Osteocyte (in vitro differentiated cells): ENCODE measurements around the gene STK26. TPM values are rescaled to one million over a fixed set of nuclear protein-coding genes. Genes with fewer than 3 reads are reported as not detected.

ENCODE experiments used
- DNase-seq: peaks from one replicate; pipeline ENCODE4 v3.0.0; 2021; ENCODE audit warnings: mixed read lengths; ENCODE audit not compliant: unreplicated experiment; ENCODE audit errors: extremely low spot score
- H3K27ac Mint-ChIP-seq: one replicate; pipeline ENCODE4 v1.8.0; 2021; ENCODE audit warnings: mild to moderate bottlenecking, mixed read lengths; ENCODE audit not compliant: unreplicated experiment
- H3K27me3 Mint-ChIP-seq: one replicate; pipeline ENCODE4 v1.8.0; 2021; ENCODE audit warnings: mixed read lengths; ENCODE audit not compliant: unreplicated experiment
- H3K36me3 Mint-ChIP-seq: one replicate; pipeline ENCODE4 v1.8.0; 2021; ENCODE audit warnings: mixed read lengths; ENCODE audit not compliant: unreplicated experiment
- H3K4me1 Mint-ChIP-seq: one replicate; pipeline ENCODE4 v1.8.0; 2021; ENCODE audit warnings: mixed read lengths; ENCODE audit not compliant: unreplicated experiment
- H3K4me3 Mint-ChIP-seq: one replicate; pipeline ENCODE4 v1.8.0; 2021; ENCODE audit warnings: mild to moderate bottlenecking, moderate library complexity, mixed read lengths; ENCODE audit not compliant: unreplicated experiment
- H3K9me3 Mint-ChIP-seq: one replicate; pipeline ENCODE4 v1.8.0; 2021; ENCODE audit warnings: mixed read lengths; ENCODE audit not compliant: unreplicated experiment
- CTCF ChIP-seq: fragments of 200-600 bp; sonication (generic); IDR thresholded peaks from 2 replicates; pipeline ENCODE4 v1.5.0; 2021; ENCODE audit warnings: antibody characterized with exemption, mild to moderate bottlenecking, moderate library complexity
- total RNA-seq: library from RNA; stranded (reverse); gene quantifications from 2 replicates; pipeline ENCODE4 v1.2.1, GENCODE V29; 2021

Gene STK26
- total RNA-seq, 1 donor from 2014 or later, result 14.2 TPM

- TF ChIP-seq CTCF, result no peak
- peak overlapping the region; percentile 89 for H3K4me3 Mint-ChIP-seq
- H3K27ac Mint-ChIP-seq, result peak overlapping the region; percentile 50
- no peaks in the 10 kb centered on the region for H3K9me3 Mint-ChIP-seq
- H3K36me3 Mint-ChIP-seq, result no peaks in the 10 kb centered on the region
- H3K4me1 Mint-ChIP-seq, result peaks cover 26% of the 10 kb centered on the region
- no peak for DNase-seq
- H3K27me3 Mint-ChIP-seq, result no peaks in the 10 kb centered on the region
These were observed 839 bp downstream of the STK26 start for GRCh38 chrX:132023896-132024386.

GRCh38 chrX:132025041-132025440 lies 1.9 kb downstream of the STK26 start:
- Mint-ChIP-seq H3K4me3 (peak overlapping the region; percentile 57), H3K27ac (no peak overlapping the region)

GRCh38 chrX:132030264-132030663 lies 7.2 kb downstream of the STK26 start:
- H3K4me1 Mint-ChIP-seq, result peaks cover 13% of the 10 kb centered on the region

More at GRCh38 chrX:132025041-132025440, 1.9 kb downstream of the STK26 start:
- no peaks in the 10 kb centered on the region for H3K9me3 Mint-ChIP-seq
- H3K27me3 Mint-ChIP-seq, result no peaks in the 10 kb centered on the region
- TF ChIP-seq CTCF, result no peak
- no peaks in the 10 kb centered on the region for H3K36me3 Mint-ChIP-seq
- peaks cover 26% of the 10 kb centered on the region for H3K4me1 Mint-ChIP-seq
- DNase-seq, result no peak

GRCh38 chrX:132031867-132032266 lies 8.8 kb downstream of the STK26 start:
- no peak for DNase-seq
- H3K36me3 Mint-ChIP-seq, result no peaks in the 10 kb centered on the region
- TF ChIP-seq CTCF, result no peak
- H3K27ac Mint-ChIP-seq, result no peak overlapping the region
- H3K4me1 Mint-ChIP-seq, result peaks cover 9% of the 10 kb centered on the region
- H3K9me3 Mint-ChIP-seq, result no peaks in the 10 kb centered on the region
- no peaks in the 10 kb centered on the region for H3K27me3 Mint-ChIP-seq
- H3K4me3 Mint-ChIP-seq, result no peak overlapping the region

More at GRCh38 chrX:132030264-132030663, 7.2 kb downstream of the STK26 start:
- DNase-seq, result no peak
- Mint-ChIP-seq H3K27me3 (no peaks in the 10 kb centered on the region), H3K9me3 (no peaks in the 10 kb centered on the region), H3K36me3 (no peaks in the 10 kb centered on the region), H3K27ac (no peak overlapping the region), H3K4me3 (no peak overlapping the region)
- TF ChIP-seq CTCF, result no peak

GRCh38 chrX:132033166-132033565 lies 10.1 kb downstream of the STK26 start:
- no peak for DNase-seq
- H3K36me3 Mint-ChIP-seq, result no peaks in the 10 kb centered on the region
- no peak for TF ChIP-seq CTCF
- no peak overlapping the region for H3K4me3 Mint-ChIP-seq
- H3K4me1 Mint-ChIP-seq, result peaks cover 9% of the 10 kb centered on the region
- no peaks in the 10 kb centered on the region for H3K9me3 Mint-ChIP-seq
- peak overlapping the region; percentile 5 for H3K27ac Mint-ChIP-seq
- no peaks in the 10 kb centered on the region for H3K27me3 Mint-ChIP-seq
